GM21423 (cell line): ENCODE results near the gene ADAMTS8.

ENCODE experiments used
- ATAC-seq: cut with Tn5 transposase; IDR thresholded peaks from one replicate; pipeline ENCODE4 v1.9.1; 2021; ENCODE audit warnings: mild to moderate bottlenecking, moderate library complexity; ENCODE audit not compliant: unreplicated experiment

ADAMTS8 gene

DNA sequence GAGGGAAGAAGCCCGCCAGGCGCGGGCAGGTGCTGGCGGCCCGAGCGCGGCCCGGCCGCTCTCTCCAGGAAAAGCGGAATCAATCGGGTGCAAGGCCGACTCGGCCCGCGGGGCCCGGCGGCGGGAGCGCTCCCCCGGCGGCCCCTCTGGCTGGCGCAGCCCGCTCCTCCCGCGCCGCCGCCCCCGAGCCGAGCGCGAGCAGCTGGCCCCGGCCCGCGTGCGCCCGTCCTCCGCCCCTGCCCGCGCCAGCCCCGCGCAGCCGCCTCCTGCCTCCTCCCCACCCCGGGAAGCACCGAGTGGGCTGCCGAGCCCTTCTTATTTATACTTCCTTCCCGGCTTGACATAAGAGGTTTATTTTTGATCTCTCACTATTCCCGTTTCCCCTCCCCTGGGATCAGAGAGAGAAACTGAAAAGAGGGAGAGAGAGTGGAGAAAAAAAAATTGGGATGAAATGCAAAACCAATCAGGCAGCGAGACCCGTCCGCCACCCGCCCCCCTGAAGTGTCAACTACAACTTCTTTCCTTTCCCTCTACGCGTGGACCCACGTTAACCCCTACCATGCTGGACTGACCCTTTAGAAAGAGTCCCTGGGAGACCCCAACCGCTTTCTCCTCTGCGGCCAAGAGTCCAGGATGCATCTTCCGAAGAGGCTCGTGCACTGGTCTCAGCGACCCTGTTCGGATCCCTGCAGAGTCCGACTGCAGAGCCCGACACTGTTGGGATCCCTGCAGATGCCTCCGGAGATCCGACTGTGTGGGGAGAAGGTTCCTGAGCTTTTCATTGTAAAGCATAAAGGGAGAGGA is at the start of gene ADAMTS8:
TSS of gene ADAMTS8 (minus strand) at position 294 of the 804 bp plus-strand sequence. CDS start 323 bp downstream, outside the sequence.
- no peak for ATAC-seq

DNA sequence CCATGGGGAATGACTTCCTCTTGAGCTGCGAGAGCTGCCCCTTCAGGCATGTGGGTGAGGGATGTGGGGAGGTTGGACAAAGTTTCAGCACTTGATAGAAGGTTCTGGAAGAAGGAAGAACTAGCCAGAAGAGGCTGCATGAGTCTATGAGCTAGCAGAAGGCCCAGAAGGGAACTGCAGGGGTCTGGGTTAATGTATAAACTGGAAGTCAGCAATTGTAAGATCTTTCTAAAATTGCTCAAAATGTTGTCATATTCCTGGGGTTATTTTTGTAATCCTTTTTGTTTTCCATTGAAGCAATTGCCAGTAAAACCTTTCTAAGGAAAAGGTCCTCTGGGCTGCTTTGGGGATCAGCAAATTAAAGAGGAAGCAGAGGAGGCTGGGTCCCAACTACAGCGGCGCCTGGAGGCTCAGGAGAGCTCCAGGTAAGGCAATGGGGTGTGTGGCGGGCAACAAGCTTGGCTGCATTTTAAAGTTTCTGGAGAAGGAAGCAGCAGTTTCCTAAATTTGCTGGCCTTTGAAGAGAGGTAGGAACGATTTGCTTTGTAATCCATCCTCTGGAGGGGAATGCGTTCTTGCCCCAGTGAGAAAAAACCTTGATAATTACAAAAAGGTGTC is 49.3 kb upstream of the ADAMTS8 start:
- ATAC-seq, result no peak

GRCh38 chr11:130476922-130477491 is 48.6 kb upstream of the ADAMTS8 start:
- ATAC-seq, result no peak

DNA sequence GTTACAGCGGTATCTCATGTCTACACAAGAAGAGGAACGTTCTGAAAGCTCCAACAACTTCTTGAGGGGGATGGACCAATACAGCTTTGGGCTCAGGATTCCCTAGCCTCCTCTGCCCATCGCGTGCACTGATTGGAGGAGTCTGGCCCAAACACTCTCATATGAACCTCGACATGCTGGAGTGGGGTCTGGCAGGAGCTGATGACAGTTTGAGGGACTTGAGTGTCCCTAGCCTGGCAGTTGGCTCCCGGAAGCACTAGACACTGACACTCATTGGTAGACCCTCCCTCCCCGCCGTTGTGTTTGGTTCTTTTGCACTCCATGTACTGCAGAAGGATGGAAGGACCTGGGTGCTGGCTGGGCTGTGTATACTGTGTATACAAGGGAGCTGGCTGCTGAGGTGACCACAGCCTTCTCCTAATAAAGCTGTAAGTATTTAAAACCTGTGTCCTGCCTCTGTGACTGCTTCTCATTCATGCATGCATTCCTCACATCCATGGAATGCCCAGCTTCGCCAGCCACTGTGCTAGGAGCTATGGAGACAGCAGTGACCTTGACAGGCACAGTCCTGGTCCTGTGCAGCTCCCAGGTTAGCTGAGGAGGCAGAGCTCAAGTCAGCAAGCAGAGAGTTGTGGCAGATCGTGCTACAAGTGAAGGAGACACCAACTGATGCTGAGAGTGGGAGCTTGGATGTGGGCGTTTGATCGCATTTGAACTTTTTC is 48.0 kb upstream of the ADAMTS8 start:
- ATAC-seq, result no peak

GRCh38 chr11:130475426-130476053 is 47.1 kb upstream of the ADAMTS8 start:
- ATAC-seq, result no peak

DNA sequence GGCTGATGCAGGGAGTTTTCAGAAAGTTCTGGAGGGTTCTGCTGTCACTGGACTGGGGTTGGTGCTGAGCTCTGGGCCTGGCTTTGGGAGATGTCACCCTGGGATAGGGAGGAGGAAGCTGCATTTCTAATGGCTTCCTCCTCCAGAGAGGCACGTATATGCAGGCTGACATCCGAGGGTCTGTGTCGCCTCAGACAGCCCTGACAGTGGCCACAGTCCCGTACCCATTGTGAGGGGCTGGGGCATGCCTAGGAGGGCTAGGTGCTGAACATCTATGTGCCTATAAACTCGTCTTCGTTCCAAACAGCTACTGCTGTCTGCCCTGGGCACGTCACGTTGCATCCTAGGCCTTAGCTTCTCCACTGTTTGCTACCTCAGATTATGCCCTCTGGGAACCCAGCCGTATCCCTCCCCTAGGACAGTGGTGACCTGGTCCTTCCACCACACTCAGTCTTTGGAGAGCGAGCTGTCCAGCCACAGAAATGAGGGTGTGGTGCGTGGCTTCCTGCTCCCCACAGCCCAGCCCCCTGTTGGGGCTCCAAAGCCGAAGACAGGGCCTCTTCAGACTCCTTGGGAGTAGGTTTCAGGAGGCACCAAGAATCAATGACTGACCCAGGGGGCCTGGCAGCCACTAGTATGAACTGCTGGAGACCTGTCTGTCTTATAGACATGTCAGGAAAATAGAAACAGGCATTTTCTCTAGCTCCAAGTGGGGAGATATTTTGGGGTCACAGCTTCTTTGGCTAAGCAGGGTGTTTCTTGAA is 46.4 kb upstream of the ADAMTS8 start:
- ATAC-seq, result no peak

- ATAC-seq, result no peak
Measured at GRCh38 chr11:130473795-130474377, 45.5 kb upstream of the ADAMTS8 start.

DNA sequence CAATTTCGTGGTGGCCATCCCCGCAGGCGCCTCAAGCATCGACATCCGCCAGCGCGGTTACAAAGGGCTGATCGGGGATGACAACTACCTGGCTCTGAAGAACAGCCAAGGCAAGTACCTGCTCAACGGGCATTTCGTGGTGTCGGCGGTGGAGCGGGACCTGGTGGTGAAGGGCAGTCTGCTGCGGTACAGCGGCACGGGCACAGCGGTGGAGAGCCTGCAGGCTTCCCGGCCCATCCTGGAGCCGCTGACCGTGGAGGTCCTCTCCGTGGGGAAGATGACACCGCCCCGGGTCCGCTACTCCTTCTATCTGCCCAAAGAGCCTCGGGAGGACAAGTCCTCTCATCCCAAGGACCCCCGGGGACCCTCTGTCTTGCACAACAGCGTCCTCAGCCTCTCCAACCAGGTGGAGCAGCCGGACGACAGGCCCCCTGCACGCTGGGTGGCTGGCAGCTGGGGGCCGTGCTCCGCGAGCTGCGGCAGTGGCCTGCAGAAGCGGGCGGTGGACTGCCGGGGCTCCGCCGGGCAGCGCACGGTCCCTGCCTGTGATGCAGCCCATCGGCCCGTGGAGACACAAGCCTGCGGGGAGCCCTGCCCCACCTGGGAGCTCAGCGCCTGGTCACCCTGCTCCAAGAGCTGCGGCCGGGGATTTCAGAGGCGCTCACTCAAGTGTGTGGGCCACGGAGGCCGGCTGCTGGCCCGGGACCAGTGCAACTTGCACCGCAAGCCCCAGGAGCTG is 44.8 kb upstream of the ADAMTS8 start:
- ATAC-seq, result no peak

DNA sequence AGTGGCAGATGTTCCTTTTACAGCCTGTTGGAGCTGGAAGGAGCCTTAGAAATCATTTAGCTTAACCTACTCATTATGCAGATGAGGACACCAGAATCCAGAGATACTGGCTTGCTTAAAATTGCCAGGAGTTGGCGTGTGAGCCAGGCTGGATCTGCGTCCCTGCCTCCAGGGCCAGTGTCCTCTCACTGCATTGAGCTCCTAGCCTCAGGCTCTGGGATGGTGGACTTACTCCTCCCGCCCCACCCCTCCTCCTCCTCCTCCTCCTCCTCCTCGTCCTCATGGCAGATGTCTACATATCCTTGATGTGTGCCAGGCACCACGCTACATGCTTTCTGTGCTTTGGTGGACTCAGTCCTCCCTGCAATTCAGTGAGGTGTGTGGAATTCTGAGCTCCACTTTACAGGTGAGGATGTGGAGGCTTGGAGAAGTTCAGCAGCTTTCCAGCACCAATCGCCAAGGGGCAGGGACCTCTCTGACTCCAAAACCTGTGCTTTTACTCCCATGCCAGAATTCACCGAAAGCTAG is 44.1 kb upstream of the ADAMTS8 start:
- ATAC-seq, result no peak

DNA sequence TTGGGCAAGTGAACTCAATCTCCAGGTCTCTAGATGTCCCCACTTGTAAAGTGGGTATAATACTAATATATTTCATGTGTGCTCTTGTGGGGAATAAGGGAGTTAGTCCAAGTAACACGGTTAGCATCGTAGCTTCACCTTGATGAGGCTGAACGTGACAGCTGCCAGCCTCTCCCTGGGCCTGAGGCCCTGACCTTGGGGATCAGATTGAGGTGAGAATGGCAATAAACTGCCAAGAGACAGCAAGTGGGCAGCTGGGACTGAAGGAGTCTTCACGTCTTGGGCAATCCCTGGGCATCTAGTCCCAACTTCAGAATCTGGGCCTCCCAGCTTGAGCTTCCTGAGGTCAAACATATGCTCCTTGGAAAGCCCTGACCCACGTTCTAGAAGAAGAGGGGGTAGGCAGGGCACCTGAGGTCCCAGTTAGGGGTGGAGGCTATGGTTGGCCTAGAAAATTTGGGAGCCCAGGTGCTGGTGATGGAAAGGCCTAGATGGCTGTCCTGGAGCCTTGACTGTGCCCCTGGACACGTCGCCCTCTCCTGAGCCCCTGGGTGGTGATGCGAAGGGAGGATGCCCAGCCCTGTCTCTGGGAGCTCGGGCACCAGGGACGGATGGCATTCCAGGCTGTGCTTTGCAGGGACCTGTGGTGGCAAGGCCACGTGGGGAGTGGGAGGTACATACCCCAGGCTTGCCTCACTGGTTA is 43.5 kb upstream of the ADAMTS8 start:
- ATAC-seq, result no peak

DNA sequence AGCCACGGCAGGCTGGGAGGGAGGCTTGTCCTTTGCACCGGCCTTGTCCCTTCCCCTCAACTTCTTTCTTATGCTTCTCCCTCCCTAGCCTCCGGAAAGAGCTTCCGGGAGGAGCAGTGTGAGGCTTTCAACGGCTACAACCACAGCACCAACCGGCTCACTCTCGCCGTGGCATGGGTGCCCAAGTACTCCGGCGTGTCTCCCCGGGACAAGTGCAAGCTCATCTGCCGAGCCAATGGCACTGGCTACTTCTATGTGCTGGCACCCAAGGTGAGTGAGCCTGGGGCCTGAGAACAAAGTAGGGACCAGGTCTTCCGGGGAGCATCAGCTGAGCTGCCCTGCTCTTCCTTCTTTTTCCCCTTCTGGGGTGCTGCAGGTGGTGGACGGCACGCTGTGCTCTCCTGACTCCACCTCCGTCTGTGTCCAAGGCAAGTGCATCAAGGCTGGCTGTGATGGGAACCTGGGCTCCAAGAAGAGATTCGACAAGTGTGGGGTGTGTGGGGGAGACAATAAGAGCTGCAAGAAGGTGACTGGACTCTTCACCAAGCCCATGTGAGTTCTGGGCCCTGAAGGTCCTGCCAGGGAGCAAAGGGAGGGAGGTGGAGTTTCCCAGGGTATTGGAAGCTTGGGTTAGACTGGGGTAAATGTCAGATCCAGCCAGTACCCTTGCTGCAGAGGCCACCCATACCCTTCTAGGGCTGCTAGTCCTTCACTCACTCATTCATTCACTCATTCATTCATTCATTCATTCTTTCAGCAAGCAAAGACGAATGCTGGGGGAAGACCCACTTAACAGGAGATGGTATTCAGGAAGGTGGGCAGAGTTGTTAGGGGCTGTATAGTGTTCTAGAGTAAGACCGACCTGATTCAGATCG is 42.7 kb upstream of the ADAMTS8 start:
- no peak for ATAC-seq

GRCh38 chr11:130469181-130469580 is 40.8 kb upstream of the ADAMTS8 start:
- no peak for ATAC-seq

DNA sequence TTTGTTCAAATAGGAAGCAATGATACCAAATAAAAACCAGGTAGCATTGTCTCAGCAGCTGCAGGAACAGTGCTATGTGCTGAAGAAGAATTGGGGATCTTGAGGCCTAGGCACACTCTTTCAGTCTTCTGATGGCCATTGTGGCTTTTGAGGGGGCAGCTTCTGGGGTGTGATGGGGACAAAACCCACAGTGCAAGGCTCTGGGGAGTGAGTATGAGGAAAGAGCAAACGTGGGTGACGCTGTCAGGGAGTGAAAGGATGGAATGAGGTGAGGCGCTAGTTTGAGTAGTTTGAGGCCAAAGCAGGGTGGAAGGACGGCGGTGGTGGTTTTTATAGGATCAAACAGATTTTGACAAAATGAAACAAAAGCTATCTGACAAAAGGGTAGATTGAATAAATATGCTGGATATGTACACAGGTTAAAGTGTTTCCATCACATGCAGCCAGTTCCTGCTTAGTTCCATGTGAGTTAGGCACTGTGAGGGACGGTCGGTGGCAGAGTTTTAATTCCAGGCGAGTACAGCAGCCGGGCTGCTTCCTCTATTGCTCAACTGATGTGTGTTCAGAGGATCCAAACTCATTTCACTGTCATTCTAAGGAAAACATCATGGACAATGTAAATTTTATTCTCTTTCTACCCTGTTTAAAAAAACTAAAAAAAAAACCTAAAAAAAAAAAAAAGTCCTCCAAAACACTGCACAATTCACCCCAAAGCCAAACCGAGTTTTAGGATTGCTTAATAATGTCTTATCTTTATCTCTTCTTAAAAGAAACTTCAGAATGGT is 38.9 kb upstream of the ADAMTS8 start:
- no peak for ATAC-seq

DNA sequence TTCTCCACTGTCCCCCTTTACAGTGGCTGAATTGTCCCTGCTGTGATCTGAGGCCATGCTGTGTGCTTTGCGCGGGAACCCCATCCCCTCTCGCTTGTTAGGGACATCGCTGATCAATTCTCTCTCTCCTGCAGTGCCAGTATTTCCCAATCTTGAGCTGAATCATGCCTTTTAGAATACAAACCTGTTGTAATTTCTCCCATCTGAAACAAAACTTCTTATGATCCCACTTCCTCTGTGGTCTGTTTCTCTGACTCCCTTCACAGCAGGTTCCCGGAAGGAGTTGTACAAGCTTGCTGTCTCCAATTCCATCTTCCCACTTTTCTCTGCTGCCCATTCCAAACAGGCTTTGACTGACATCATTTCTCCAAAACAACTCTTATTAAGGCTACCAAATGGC is 36.9 kb upstream of the ADAMTS8 start:
- no peak for ATAC-seq

- no peak for ATAC-seq
Measured at GRCh38 chr11:130464291-130464812, 35.9 kb upstream of the ADAMTS8 start.

DNA sequence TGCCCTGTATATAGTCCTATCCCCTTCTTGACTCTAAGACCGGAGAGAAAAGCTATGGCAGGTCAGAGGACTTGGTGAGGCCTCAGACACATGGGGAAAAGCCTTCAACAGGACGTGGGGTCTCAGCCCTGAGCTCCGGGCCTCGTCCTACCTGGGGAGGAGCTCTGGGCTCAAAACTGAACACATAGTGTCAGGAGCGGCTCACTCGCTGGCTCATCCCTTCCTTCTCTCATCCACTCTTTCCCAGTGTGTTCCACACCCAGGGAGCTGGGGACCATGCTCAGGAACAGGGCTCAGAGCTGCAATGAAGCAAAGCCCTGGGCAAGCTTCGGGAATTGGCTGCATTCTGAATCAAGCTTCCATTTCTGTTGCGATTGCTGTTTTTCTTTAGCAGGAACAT is 34.5 kb upstream of the ADAMTS8 start:
- ATAC-seq, result no peak
